Uterus (tissue), 2 donors: ENCODE results near the gene ORC4.

Experiments used
- CTCF ChIP-seq, 4 experiments: fragments of 200-600 bp in 2 of 4; fragments of 450-650 bp in 2 of 4; sonication (generic) in 2 of 4; IDR thresholded peaks; one replicate each; pipeline ENCODE4 v1.5.1; 2016 to 2019; ENCODE audit warnings: antibody characterized with exemption in 4 of 4, mild to moderate bottlenecking in 2 of 4, moderate library complexity in 1 of 4
- POLR2A ChIP-seq, 2 donors: fragments of 450-650 bp; IDR thresholded peaks; one replicate each; pipeline ENCODE4 v1.6.1; 2016; ENCODE audit warnings: antibody characterized with exemption in 2 of 2, mild to moderate bottlenecking in 1 of 2, moderate library complexity in 1 of 2

DNA sequence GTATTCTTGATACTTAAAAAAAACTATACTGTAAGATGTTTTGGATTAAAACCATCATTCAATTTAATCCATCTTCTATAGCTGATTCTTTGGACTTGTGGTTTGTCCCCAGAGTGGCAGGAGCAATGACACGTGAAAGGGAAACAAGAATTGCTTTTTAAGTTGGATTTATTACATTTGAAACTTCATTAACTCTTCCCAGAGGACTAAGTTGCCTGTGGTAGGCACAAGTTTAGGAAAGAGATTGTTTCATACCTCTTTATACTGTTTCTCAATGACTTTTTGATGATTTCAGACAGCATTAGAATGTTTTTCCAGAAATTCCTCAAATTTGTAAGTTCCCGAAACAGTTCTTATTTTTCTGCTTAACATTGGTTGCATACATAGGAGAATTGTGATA, 134.4 kb downstream of the ORC4 start:
- TF ChIP-seq CTCF (IDR thresholded peaks at IDR 0.05) (no peak), POLR2A (IDR thresholded peaks at IDR 0.05) (no peak)
